HFFc6 (cell line): Measurements from ENCODE around the gene RBM45. TPM values are rescaled to one million over a fixed set of nuclear protein-coding genes. Genes with fewer than 3 reads are reported as not detected.

ENCODE experiments used
- DNase-seq: peaks from one replicate; pipeline ENCODE4 v3.0.0-alpha.2; 2018
- H3K27ac Mint-ChIP-seq: 2 replicates; pipeline ENCODE4 v1.8.0; 2020; ENCODE audit warnings: mild to moderate bottlenecking, mixed read lengths
- H3K27me3 Mint-ChIP-seq: 2 replicates; pipeline ENCODE4 v1.8.0; 2021; ENCODE audit warnings: mild to moderate bottlenecking, moderate library complexity, mixed read lengths; ENCODE audit not compliant: insufficient read depth
- H3K36me3 Mint-ChIP-seq: 2 replicates; pipeline ENCODE4 v1.8.0; 2021; ENCODE audit warnings: low read depth, mixed read lengths
- H3K4me1 Mint-ChIP-seq: 2 replicates; pipeline ENCODE4 v1.8.0; 2020; ENCODE audit warnings: low read depth, mixed read lengths
- H3K4me3 Mint-ChIP-seq: 2 replicates; pipeline ENCODE4 v1.8.0; 2020; ENCODE audit warnings: mild to moderate bottlenecking, moderate library complexity, mixed read lengths
- H3K9me3 Mint-ChIP-seq: 2 replicates; pipeline ENCODE4 v1.8.0; 2020; ENCODE audit warnings: mild to moderate bottlenecking, mixed read lengths
- total RNA-seq, 6 experiments: library from RNA; stranded (reverse); fragmentation: NEBNext Ultra II Directional; extraction: Animal tissue kit (Norgen Biotek cat#: 25700); gene quantifications; 2 replicates in 1 of 6; 3 replicates in 5 of 6; pipeline ENCODE4 v1.2.3, GENCODE V29; 2021
- TF ChIP-seq, protein P1 (sequence below): fragments of 200-600 bp; sonication (generic); IDR thresholded peaks from 2 replicates; pipeline ENCODE4 v1.5.0; 2021; ENCODE audit warnings: antibody characterized with exemption, mild to moderate bottlenecking

RBM45 gene
- total RNA-seq, 6 experiments from 2014 or later, result 13.8 to 16.6 (median 14.9) TPM

DNA sequence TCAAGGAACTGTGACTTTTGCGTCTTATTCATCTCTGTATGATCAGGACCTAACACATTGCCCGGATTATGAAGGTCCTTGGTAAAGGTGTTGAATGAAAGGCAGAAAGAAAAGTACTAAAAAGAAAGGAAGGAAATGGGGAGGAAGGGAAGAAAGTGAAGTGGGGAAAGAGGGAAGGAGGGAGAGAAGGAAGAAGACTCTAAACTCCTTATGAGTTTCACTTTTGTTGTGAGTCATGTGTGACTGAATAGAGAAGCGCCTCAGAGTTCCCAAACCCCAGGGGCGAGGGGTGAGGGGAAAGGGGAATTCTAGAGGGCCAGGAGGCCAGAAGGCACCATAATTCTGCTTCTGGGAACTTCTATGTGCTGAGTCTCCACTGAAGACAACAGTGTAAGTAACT is 51.2 kb downstream of the RBM45 start:
- peak overlapping the region; percentile 64 for H3K4me3 Mint-ChIP-seq
- no peaks in the 10 kb centered on the region for H3K9me3 Mint-ChIP-seq
- TF ChIP-seq, protein P1, sequence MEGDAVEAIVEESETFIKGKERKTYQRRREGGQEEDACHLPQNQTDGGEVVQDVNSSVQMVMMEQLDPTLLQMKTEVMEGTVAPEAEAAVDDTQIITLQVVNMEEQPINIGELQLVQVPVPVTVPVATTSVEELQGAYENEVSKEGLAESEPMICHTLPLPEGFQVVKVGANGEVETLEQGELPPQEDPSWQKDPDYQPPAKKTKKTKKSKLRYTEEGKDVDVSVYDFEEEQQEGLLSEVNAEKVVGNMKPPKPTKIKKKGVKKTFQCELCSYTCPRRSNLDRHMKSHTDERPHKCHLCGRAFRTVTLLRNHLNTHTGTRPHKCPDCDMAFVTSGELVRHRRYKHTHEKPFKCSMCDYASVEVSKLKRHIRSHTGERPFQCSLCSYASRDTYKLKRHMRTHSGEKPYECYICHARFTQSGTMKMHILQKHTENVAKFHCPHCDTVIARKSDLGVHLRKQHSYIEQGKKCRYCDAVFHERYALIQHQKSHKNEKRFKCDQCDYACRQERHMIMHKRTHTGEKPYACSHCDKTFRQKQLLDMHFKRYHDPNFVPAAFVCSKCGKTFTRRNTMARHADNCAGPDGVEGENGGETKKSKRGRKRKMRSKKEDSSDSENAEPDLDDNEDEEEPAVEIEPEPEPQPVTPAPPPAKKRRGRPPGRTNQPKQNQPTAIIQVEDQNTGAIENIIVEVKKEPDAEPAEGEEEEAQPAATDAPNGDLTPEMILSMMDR, result no peak
- H3K27ac Mint-ChIP-seq, result peak overlapping the region; percentile 44
- peaks cover 2% of the 10 kb centered on the region; the same call in 1 of the 2 replicates for H3K27me3 Mint-ChIP-seq
- H3K36me3 Mint-ChIP-seq, result no peaks in the 10 kb centered on the region
- no peak for DNase-seq
- peaks cover 20% of the 10 kb centered on the region for H3K4me1 Mint-ChIP-seq

DNA sequence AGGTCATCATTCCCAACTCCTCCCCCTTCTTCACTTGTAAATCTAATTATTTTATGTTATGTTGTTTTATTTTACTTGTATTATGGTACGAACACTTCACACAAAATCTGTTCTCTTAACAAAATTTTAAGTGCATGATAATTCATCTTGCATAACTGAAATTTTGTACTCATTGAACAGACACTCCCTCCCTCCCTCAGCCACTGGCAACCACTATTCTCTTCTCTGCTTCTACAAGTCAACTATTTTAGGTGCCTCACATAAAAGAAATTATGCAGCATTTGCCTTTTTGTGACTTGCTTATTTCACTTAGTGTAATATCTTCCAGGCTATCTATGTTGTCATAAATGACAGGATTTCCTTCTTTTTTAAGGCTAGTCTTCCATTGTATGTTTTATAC is 51.7 kb downstream of the RBM45 start:
- TF ChIP-seq, protein P1, result no peak
- Mint-ChIP-seq H3K4me1 (peaks cover 20% of the 10 kb centered on the region), H3K4me3 (peak overlapping the region; percentile 64; the same call in 1 of the 2 replicates), H3K27ac (no peak overlapping the region; the same call in 1 of the 2 replicates), H3K9me3 (no peaks in the 10 kb centered on the region), H3K27me3 (peaks cover 2% of the 10 kb centered on the region; the same call in 1 of the 2 replicates), H3K36me3 (no peaks in the 10 kb centered on the region)
- no peak for DNase-seq

DNA sequence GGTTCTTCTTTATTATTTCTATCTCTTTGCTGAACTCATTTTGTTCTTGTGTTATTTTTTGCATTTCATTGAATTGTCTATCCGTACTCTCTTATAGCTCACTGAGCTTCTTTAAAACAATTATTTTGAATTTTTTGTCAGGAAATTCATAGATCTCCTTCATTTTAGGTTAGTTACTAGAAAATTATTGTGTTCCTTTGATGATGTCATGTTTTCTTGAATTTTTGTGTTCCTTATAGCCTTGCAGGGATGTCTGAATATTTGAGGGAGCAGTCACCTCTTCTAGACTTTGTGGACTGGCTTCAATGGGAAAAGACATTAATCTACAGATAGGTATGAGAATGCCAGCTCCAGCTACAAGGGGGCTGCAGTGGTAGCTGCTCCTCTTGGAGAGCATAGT is 61.4 kb downstream of the RBM45 start:
- Mint-ChIP-seq H3K4me3 (no peak overlapping the region), H3K9me3 (no peaks in the 10 kb centered on the region), H3K27me3 (no peaks in the 10 kb centered on the region), H3K4me1 (peaks cover 16% of the 10 kb centered on the region), H3K36me3 (no peaks in the 10 kb centered on the region), H3K27ac (no peak overlapping the region)
- TF ChIP-seq, protein P1, result no peak
- DNase-seq, result no peak

DNA sequence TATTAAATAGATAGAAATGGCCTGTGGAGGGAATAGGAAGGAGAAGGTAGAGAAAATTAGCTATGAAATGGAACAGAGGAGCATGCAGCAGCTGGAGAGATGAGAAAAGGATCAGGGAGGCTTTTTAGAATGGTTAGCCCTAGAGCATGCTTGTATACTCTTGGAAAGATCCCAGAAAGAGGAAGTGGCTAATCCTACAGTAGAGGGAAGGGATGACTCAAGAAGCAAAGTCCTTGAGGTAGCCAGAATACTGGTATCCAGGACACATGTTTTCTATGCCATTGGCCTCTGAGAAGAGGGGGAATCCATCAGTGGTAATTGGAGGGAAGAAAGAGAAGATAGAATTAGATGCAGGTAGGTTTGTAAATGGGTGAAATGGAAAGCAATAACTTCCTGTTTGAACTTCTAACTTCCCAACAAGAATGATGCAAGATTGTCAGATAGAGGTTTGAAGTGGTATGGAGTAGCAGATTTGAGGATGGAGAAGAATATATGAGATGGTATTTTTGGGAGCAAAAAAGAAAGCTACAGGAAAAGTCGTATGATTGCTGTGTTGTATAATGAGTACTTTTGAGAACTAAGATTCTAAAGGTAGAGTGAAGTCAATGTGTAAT is 64.9 kb downstream of the RBM45 start:
- peak; percentile 55 for DNase-seq
- Mint-ChIP-seq H3K27me3 (no peaks in the 10 kb centered on the region), H3K4me3 (no peak overlapping the region), H3K9me3 (no peaks in the 10 kb centered on the region), H3K27ac (no peak overlapping the region), H3K4me1 (peaks cover 16% of the 10 kb centered on the region), H3K36me3 (no peaks in the 10 kb centered on the region)
- TF ChIP-seq, protein P1, result no peak

Other genes with a start within 250 kb of the RBM45 start
- 1 to 10 TPM; 1.2 to 3.1 (median 1.4) TPM for gene PDE11A, start 39.7 kb upstream of the RBM45 start, total RNA-seq
- gene OSBPL6, start 82.1 kb downstream of the RBM45 start, total RNA-seq, result 1 to 10 TPM; 2.4 to 7.5 (median 3.3) TPM